GM12891 (cell line): ENCODE results near the gene MED20.

Source experiments
- PAX5 ChIP-seq: IDR thresholded peaks from 2 replicates; pipeline ENCODE4 v1.6.1; 2011; ENCODE audit warnings: low read length, moderate library complexity, mild to moderate bottlenecking; ENCODE audit not compliant: insufficient read depth, severe bottlenecking
- POLR2A ChIP-seq: IDR thresholded peaks from 2 replicates; pipeline ENCODE4 v1.6.1; 2011; ENCODE audit warnings: low read depth, low read length, control low read depth
- POLR2AphosphoS5 ChIP-seq: IDR thresholded peaks from 2 replicates; pipeline ENCODE4 v1.6.1; 2011; ENCODE audit warnings: low read depth, low read length, control low read depth
- POU2F2 ChIP-seq: IDR thresholded peaks from 2 replicates; pipeline ENCODE4 v1.6.1; 2011; ENCODE audit warnings: low read depth, mild to moderate bottlenecking, control low read depth, low read length, moderate library complexity
- SPI1 ChIP-seq: IDR thresholded peaks from 2 replicates; pipeline ENCODE4 v1.6.1; 2011; ENCODE audit warnings: low read depth, low read length, control low read depth
- TAF1 ChIP-seq: IDR thresholded peaks from 2 replicates; pipeline ENCODE4 v1.6.1; 2011; ENCODE audit warnings: low read depth, low read length, control low read depth

DNA sequence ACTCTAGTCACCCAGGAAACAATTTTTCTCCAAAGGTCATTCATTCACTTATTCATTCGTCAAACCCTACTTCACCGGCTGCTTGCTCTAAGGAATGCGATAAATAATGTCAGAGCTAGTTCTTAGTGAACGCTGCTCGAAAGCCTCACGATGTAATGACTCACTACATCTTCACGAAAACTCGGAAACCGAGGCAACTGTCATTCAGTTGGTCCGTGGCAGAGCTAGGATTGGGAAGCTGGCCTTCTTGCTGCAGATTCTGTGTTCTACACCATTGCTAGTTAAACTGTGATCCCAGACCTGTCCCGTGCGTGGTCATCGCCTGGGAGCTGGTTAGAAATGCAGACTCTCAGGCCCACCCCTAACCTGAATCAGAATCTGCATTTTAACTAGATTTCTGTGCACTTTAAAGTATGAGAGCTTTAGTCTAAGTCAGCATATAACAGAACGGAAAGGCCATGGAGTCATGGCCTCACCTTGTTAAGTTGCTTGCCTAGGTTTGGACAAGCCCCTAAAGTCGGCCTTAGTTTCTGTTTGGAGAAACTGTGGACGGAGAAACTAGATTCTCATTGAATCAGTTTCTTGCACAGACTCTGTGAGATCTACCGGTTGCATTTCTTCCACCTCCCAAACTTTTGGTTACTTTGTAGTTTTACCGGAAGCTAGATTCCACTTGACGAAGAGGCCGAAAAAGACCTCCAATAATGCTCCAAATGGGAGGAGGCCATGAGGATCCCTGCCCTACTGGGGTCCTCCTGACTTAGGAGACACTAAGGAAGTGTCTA, 21.3 kb upstream of the MED20 start:
- no peak for TF ChIP-seq POLR2A
- no peak for TF ChIP-seq POLR2AphosphoS5
- TF ChIP-seq TAF1, result no peak; the same call in 1 of the 2 replicates
- TF ChIP-seq POU2F2, result no peak; the same call in 1 of the 2 replicates
- no peak for TF ChIP-seq SPI1
- no peak for TF ChIP-seq PAX5
